ENCODE results near the gene TP53BP2. TPM values are rescaled to one million over a fixed set of nuclear protein-coding genes. Genes with fewer than 3 reads are reported as not detected.
"Not testable (repeated sequence)": the region's sequence is repeated elsewhere in the genome, so short reads cannot be mapped to it uniquely, and the experiment has no call there.

TP53BP2 gene
- total RNA-seq (2014; rRNA removed; shearing (Covaris generic)) (16.9 and 18.2 TPM in 2 replicates), polyA plus RNA-seq (2016; fragmentation: Nextera tagmentation; extraction: Ambion mirVana) (8.3 and 9.2 TPM in 2 replicates)

- TF ChIP-seq EZH2 (IDR thresholded peaks at IDR 0.05; ENCODE audit: insufficient read depth, poor library complexity, severe bottlenecking) (no peak), EZH2phosphoT487 (IDR thresholded peaks at IDR 0.05; ENCODE audit: insufficient read depth, low read depth) (no peak)
- H3K4me2 ChIP-seq (ENCODE audit: unreplicated experiment): peak within 1 kb of the TSS; percentile 90
- H3K4me1 ChIP-seq (ENCODE audit: insufficient read depth): peaks cover 18% of the 10 kb centered on the region
- peak within 1 kb of the TSS; percentile 96 for H3K27ac ChIP-seq
- in situ Hi-C loops (cut with MboI): no loop called here
- H3K9me3 ChIP-seq (ENCODE audit: low read depth): no peaks in the 10 kb centered on the region
- peak within 1 kb of the TSS; percentile 97 for H3K9ac ChIP-seq
- WGBS, 2 experiments (ENCODE audit: low coverage in 1 of 2, low lambda C conversion rate in 2 of 2, missing lambda C conversion rate in 2 of 2): 0 to 1% methylated on average over 57 to 74 of the region's 107 CpGs
- H3F3A ChIP-seq (ENCODE audit: insufficient read depth): peaks cover 25% of the 10 kb centered on the region
- peak; percentile 94 for DNase-seq
- no peaks in the 10 kb centered on the region for H3K36me3 ChIP-seq (ENCODE audit: low read depth)
- H4K20me1 ChIP-seq (ENCODE audit: insufficient read depth): no peaks in the 10 kb centered on the region
- H3K4me3 ChIP-seq: peak within 1 kb of the TSS; percentile 74
- peak within 1 kb of the TSS; percentile 88 for H2AFZ ChIP-seq
- peaks cover 44% of the 10 kb centered on the region for H3K79me2 ChIP-seq (ENCODE audit: insufficient read depth)
- no peaks in the 10 kb centered on the region for H3K27me3 ChIP-seq (replicated peaks; ENCODE audit: insufficient read depth)
- H3K9me2 ChIP-seq (ENCODE audit: insufficient read depth): no peaks in the 10 kb centered on the region
Measured at GRCh38 chr1:223845810-223846682, at the start of gene TP53BP2. TP53BP2 (minus strand) TSS chr1:223845947; CDS start chr1:223845680, 267 bp downstream.

DNA sequence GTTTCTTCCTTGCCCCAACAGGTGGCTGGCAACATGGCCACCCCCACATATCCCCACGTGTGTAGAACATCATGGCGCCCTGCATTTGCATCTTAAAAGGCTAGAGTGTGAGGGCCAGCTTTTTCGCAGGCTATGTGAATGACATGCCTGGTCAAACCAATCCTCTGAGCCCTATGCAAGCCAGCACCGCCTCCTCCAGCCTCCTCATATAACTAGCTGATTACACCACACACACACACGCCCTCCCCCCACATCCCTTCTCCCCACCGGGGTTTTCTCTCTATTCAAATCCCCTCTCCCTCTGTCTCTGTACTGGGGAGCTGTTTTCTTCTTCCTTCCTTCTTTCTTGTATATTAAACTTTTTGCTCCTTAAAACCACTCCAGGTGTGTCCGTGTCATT, 44.7 kb upstream of the TP53BP2 start:
- Histone ChIP-seq H3K4me1 (ENCODE audit: insufficient read depth) (peaks cover 13% of the 10 kb centered on the region), H3F3A (ENCODE audit: insufficient read depth) (peaks cover 16% of the 10 kb centered on the region)
- H3K36me3 ChIP-seq (ENCODE audit: low read depth); H3K79me2 ChIP-seq (ENCODE audit: insufficient read depth); H4K20me1 ChIP-seq (ENCODE audit: insufficient read depth); H3K27ac ChIP-seq; H2AFZ ChIP-seq; in situ Hi-C loops (cut with MboI); H3K4me3 ChIP-seq; H3K9me3 ChIP-seq (ENCODE audit: low read depth); H3K9me2 ChIP-seq (ENCODE audit: insufficient read depth); DNase-seq; H3K27me3 ChIP-seq (replicated peaks; ENCODE audit: insufficient read depth); H3K9ac ChIP-seq; H3K4me2 ChIP-seq (ENCODE audit: unreplicated experiment): not testable (repeated sequence)
- WGBS, 2 experiments (ENCODE audit: low coverage in 1 of 2, low lambda C conversion rate in 2 of 2, missing lambda C conversion rate in 2 of 2): 74% methylated on average over 4 to 5 of the region's 7 CpGs

GRCh38 chr1:223889319-223889718, 43.6 kb upstream of the TP53BP2 start:
- H3K79me2 ChIP-seq (ENCODE audit: insufficient read depth); H3K9ac ChIP-seq; H3K9me2 ChIP-seq (ENCODE audit: insufficient read depth); H4K20me1 ChIP-seq (ENCODE audit: insufficient read depth); H3K9me3 ChIP-seq (ENCODE audit: low read depth); H3K36me3 ChIP-seq (ENCODE audit: low read depth); H3K4me3 ChIP-seq; H3K27me3 ChIP-seq (replicated peaks; ENCODE audit: insufficient read depth); H2AFZ ChIP-seq; H3K4me2 ChIP-seq (ENCODE audit: unreplicated experiment); in situ Hi-C loops (cut with MboI); H3K27ac ChIP-seq; DNase-seq: not testable (repeated sequence)
- Histone ChIP-seq H3K4me1 (ENCODE audit: insufficient read depth) (peaks cover 13% of the 10 kb centered on the region), H3F3A (ENCODE audit: insufficient read depth) (peaks cover 16% of the 10 kb centered on the region)
- WGBS, 2 experiments (ENCODE audit: low coverage in 1 of 2, low lambda C conversion rate in 2 of 2, missing lambda C conversion rate in 2 of 2): 98 to 100% methylated on average over 4 of the region's 4 CpGs

DNA sequence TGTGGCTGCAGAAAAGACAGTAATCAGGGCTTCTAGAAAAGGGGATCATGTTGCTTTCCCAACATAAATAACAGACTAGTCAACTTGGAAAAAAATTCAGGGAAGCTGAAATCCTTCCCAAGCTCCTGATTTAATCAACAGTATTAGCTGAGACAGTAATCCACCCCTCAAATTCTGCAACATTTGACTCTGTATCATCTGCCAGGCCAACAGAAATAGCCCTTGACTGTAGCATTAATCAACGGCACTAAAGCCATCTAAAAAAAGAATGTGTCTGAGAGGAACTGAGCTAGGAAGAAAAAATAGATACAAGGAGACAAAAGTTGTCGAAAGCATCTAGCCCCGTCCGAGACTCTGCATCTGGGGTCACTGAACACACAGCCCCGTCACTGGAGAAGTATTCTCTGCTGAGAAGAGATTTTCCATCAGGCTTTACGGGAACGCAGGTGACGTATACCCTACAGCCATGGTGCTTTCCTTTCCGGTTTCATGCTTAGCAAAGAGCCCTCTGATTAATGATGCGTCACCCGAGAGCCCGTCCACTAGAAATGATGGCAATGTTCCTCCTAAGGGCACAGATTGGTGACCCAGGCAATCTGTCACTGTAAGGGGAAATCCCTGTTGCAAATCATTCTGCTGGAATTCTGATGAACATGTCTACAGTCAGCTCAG, 42.1 kb upstream of the TP53BP2 start:
- in situ Hi-C loops (cut with MboI): no loop called here
- TF ChIP-seq EZH2phosphoT487 (IDR thresholded peaks at IDR 0.05; ENCODE audit: insufficient read depth, low read depth): no peak
- no peak for TF ChIP-seq EZH2 (IDR thresholded peaks at IDR 0.05; ENCODE audit: insufficient read depth, poor library complexity, severe bottlenecking)

More for the DNA sequence above, 42.1 kb upstream of the TP53BP2 start:
- WGBS, 2 experiments (ENCODE audit: low coverage in 1 of 2, low lambda C conversion rate in 2 of 2, missing lambda C conversion rate in 2 of 2): 14 to 20% methylated on average over 12 of the region's 12 CpGs
- Histone ChIP-seq H3K79me2 (ENCODE audit: insufficient read depth) (no peaks in the 10 kb centered on the region), H3K9me3 (ENCODE audit: low read depth) (no peaks in the 10 kb centered on the region), H3K27me3 (replicated peaks; ENCODE audit: insufficient read depth) (no peaks in the 10 kb centered on the region), H3K4me2 (ENCODE audit: unreplicated experiment) (peak overlapping the region; percentile 55), H3K9me2 (ENCODE audit: insufficient read depth) (no peaks in the 10 kb centered on the region), H4K20me1 (ENCODE audit: insufficient read depth) (no peaks in the 10 kb centered on the region), H3F3A (ENCODE audit: insufficient read depth) (peaks cover 16% of the 10 kb centered on the region), H3K36me3 (ENCODE audit: low read depth) (no peaks in the 10 kb centered on the region), H3K9ac (peak overlapping the region; percentile 61), H3K27ac (peak overlapping the region; percentile 78), H3K4me3 (peak overlapping the region; percentile 48), H3K4me1 (ENCODE audit: insufficient read depth) (peaks cover 13% of the 10 kb centered on the region), H2AFZ (peak overlapping the region; percentile 49)
- peak; percentile 98 for DNase-seq
